ENCODE measurements around the gene LDLRAD4.

Gene LDLRAD4

GRCh38 chr18:13425357-13426091 is 207.0 kb downstream of the LDLRAD4 start:
- no peak for DNase-seq (ENCODE audit: low read depth in 2 of 2)

DNA sequence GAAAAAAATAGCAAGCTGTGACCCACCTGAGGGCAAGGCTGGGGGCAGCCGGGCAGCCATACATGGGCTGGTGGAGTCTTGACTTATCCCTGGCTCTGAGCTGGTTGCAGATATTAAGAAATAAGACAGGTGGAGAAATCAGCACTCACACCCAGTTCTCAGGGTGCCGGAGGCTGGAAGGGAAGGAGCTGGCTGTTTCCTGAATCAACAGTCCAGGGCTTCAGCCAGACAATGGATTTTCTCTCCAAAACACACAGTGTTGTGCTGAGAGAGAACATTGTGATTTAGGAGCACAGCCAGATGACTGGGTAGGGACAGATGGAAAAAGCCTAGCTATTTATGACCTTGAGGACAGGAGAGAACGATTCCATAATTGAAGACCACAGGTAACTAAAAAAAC is 208.8 kb downstream of the LDLRAD4 start:
- DNase-seq (ENCODE audit: low read depth in 2 of 2), result no peak

DNA sequence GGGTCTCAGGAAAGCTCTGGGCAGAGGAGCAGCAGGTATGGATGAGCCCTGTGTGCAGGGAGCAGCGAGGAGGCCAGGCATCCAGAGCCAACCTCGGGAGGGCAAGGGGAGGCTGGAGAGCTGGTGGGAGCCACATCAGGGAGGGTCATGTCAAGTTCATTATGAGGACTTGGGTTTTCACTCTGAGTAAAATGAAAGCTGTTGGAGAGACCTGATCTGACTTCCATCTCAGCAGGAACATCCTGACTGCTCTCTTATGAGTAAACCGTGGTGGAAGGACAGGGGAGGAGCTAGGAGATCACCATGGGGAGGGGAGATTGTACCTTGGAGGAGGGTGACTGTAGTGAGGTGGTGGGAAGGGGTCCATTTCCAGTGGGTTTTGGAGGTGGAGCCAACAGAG is 209.8 kb downstream of the LDLRAD4 start:
- no peak for DNase-seq (ENCODE audit: low read depth in 2 of 2)

DNA sequence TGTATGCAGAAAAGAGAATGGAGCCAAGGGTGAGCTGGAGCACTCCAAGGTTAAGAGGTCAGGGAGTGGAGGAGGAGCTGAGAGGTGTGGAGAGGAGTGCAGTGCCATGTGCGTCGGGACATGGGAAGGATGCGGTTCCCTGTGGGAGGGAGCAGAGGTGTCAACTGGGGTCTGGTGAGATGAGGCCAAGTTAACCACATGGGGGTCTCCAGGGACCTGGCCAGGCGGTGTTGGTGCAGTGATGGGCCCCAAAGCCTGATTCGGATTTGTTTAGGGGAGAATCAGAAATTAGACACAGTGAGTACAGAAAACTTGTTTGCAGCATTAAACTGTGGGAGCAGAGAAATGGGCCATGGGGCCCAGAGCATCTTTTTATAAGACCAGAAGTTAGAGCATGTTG is 210.5 kb downstream of the LDLRAD4 start:
- DNase-seq (ENCODE audit: low read depth in 2 of 2), result no peak

DNA sequence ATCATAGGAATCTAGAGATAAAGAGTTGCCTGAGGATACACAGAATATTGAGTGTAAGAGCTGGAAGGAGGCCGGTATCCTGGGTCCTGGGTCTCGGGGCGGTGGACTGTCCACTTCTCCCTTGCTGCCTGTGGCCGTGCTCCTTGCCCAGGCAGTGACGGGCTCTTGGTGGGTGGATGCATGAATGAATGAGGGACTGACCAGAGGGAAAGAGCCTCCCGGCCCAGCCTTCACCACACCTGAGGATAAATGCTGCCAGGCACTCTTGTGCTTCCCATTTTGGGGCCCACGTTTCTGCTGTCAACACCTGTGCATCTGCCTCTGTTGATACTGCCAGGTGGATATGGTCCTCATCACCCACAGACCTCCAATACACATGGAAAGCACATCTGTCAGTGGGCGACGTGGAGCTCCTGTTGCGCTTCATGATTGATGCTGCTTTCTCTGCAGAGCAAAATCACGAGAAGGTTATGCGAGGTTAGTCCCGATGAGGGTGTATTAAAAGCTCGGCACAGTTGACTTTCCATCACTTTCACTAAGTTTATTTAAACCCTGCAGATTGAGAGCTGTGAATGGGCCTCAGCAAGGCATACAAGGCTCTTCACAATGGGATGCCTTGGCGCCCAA is 211.4 kb downstream of the LDLRAD4 start:
- no peak for DNase-seq (ENCODE audit: low read depth in 2 of 2)

DNA sequence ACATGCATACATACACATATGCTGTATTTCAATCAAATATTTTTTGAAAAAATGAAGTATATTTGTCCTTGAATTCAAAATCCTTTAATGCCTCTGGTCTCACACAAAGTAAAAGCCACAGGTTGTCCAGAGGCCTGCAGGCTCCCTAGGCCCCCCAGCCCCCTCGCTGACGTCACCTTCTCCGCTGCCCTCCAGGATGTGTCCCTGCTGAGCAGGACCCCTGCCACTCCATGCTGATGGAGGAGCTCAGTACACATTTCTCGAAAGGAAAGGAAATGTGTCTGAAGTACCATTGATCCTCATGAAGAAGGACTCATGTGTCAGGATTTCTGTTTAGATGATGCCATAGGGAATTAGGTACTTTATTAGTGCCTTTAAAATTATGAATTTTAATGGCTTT is 212.1 kb downstream of the LDLRAD4 start:
- DNase-seq (ENCODE audit: low read depth in 2 of 2), result no peak

- DNase-seq (ENCODE audit: low read depth in 2 of 2), result no peak
Observed at GRCh38 chr18:13431886-13432285, 213.3 kb downstream of the LDLRAD4 start.

DNA sequence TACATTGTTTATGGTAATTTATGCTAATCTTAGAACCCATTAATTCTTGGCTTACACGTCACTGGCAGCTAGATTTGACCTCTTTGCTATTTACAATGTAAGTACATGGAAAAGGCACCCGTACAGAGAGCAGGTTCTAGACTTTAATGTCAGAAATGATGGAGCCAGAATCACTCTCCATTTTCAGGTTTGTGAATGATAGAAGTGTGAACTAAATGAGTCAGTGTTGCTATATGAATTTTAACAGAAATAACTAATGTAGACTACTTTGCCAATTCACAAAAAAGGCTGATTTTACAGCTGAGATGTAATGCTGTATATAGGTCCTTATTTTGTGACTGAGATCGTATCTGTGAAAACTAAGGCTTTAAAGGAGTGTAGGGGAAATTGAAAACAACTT is 214.6 kb downstream of the LDLRAD4 start:
- DNase-seq (ENCODE audit: low read depth in 2 of 2), result no peak

- no peak for DNase-seq (ENCODE audit: low read depth in 2 of 2)
Observed at GRCh38 chr18:13433685-13434084, 215.1 kb downstream of the LDLRAD4 start.

- no peak for DNase-seq (ENCODE audit: low read depth in 2 of 2)
Observed at GRCh38 chr18:13434854-13435253, 216.3 kb downstream of the LDLRAD4 start.

DNA sequence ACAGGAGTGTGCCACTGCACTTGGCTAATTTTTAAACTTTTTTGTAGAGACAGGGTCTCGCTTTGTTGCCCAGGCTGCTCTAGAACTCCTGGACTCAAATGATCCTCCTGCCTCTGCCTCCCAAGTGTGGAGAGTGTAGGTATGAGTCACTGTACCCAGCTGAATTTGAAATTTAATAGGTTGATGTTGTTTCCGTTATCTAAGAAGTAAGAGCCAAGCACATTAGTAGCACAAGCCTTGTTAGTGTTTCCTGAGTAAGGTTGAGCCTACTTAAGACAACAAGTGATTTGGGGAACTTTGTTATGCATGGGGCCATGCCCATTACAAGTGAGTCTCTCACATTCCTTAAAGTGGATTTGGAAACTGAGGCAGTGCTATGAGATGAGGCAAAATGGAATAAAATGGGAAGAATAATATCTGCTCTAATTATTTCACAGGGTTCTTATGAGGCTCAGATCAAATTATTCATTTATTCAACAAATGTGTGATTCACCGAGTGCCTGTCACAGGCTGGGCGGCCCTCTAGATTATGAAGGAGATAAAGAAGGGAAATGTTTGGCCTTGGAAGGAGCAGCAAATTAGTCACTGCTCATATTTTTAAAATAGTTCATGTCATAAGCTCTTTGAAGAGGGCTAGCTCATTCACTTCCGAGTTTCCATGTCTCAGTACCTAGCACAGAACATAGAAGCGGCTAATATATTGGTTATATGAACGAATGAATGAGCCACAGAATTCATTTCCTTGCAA is 217.2 kb downstream of the LDLRAD4 start:
- DNase-seq (ENCODE audit: low read depth in 2 of 2), result no peak

GRCh38 chr18:13436576-13436975 is 218.0 kb downstream of the LDLRAD4 start:
- no peak for DNase-seq (ENCODE audit: low read depth in 2 of 2)

- DNase-seq (ENCODE audit: low read depth in 2 of 2), result no peak
Observed at GRCh38 chr18:13437034-13437433, 218.5 kb downstream of the LDLRAD4 start.

DNA sequence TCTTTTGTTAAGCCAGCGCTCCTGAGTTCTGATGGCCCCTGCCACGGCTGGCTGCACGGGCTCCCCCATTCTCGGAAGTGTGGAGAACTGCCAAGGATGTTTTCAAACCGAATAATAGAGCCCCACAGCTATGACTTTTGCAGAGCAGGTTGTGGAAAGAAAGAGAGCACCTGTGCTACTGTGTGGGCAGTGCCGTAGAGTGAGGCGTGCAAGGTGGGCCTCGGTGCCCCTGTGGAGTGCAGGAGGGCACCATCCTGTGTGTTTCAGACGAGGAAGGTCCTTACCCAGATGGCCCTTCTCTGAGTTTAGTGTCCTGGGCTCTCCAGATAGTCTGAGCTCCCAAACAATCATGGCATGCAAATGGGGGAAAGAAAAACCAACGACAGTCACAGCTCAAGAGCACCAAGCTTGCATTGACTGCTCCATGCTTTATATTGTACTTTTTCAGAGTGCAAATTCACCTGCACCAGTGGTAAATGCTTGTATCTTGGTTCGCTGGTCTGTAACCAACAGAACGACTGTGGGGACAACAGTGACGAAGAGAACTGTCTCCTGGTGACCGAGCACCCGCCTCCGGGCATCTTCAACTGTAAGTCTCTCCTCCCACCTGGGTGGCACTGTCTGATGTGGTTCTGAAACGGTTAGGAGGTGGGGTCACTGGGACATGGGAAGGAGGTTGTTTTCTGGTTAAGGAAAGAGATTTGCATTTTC is 219.4 kb downstream of the LDLRAD4 start:
- DNase-seq (ENCODE audit: low read depth in 2 of 2), result peak in 1 of 2 donors; percentile 15

DNA sequence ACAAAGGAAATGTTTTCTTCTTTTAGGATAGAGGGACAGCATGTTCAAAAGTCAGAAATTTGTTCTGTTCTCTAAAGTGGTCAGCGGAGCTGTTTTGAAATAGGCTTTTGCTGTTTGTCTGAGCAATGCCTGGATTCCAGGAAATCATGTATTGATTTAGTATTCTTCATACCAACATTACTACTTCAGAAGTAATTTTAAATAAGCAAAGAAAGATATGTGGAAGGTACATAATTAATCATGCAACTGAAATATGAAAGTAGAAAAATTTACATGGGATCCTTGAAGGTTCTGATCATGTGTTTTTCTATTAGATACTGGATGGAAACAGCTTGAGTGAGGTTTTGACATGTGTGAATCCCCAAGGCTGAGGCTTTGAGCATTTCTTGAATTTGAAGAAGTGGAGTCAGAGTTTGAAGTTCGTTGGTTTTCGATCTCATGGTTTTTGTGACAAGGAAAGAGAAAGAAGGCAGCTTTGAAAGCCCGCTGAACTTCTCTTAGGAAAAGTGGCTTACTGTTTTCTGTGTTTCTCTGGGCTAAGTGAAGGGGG is 220.0 kb downstream of the LDLRAD4 start:
- DNase-seq (ENCODE audit: low read depth in 2 of 2), result no peak

DNA sequence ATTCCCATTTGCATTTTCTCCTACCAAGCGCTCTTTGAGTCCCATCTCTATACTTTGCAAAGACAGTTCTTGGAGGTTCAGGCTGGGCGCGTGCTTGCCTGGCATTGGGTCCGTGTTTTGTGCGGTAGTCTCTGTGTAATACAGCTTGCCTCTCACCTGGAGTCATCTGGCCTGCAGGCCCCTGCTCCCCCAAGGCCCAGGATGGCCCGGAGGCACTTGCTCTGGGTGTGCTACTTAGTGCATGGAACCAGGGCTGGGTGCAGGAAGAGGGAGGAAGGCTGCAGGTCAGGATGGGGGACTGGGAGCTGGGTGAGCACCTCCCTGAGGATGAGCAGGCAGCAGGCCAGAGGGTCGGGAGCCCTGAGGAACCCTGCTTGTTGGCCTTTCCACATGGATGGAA is 220.9 kb downstream of the LDLRAD4 start:
- no peak for DNase-seq (ENCODE audit: low read depth in 2 of 2)

DNA sequence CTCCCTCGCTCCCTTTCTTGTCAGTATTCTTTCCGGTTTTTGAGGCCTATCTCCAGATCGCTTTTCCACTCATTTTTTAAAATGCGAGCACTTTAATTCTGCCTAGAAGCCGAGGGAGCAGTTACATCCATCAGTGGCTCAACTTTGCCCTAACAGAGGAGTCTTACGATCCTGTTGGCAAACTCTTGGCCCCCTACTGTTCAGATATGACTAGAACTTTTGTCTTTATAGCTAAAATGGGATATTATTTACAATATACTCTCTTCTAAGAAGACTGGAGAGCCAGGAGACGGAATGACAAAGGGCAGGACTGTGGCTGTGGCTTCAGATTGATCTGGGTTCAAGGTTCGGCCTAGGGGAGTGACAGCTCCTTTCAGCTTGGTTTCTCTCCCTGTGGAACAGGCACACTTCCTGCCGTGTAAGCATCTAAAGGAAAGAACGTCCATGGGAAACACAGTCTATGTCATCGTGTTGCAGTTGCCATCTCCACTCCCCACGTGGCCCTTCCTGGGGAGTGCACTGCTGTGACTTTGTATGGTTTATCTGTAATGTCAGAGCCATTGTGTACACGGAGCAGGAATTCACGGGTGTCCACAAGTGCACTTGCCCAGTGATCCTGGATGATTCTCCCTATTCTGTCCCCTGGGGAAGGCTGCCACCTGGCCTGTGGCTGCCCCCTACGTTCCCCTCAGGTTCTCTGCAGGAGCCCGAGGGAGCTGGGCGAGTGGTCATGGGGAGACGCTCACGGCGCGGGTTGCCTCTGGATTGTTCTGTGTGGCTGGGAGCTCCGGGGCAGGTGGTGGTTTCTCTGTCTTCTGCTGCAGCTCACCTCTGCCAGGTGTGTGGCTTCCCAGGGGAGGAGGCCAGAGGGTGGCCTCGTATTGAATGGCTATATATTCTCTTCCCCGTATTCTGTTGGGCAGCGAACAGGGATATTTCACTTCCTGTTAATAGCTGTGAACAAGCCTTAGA is 222.0 kb downstream of the LDLRAD4 start:
- DNase-seq (ENCODE audit: low read depth in 2 of 2), result no peak

- DNase-seq (ENCODE audit: low read depth in 2 of 2), result no peak
Observed at GRCh38 chr18:13441736-13442135, 223.2 kb downstream of the LDLRAD4 start.

- DNase-seq (ENCODE audit: low read depth in 2 of 2), result no peak
Observed at GRCh38 chr18:13442451-13442850, 223.9 kb downstream of the LDLRAD4 start.

DNA sequence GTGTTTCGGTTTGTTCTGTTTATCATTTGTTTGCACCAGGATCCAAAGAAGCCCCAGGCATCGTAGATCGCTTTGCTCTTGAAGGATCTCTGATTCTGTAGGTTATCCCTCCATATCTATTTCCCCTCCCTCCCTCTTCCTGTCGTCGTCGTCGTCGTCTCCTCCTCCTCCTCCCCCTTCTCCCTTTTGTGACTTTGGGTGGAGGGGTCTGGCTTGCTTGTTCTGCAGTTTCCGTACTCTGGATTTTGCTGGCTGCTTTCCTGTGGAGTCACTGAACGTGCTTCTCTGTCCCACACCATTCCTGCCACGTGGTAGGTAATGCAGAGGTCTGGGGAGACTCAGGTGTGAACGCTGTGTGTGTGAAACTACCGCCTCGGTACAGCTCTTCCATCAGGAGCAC is 225.0 kb downstream of the LDLRAD4 start:
- no peak for DNase-seq (ENCODE audit: low read depth in 2 of 2)
